Testis (tissue), 3 donors: ENCODE measurements around the gene TEX14. TPM values are rescaled to one million over a fixed set of nuclear protein-coding genes. Genes with fewer than 3 reads are reported as not detected.

Experiments
- DNase-seq: peaks from one replicate; pipeline ENCODE4 v3.0.0-alpha.2; 2019
- H3K27ac ChIP-seq, 2 donors: fragments of 200-600 bp; sonication (generic); one replicate each; pipeline ENCODE4 v1.5.1; 2019
- H3K27me3 ChIP-seq: fragments of 200-600 bp; sonication (generic); one replicate; pipeline ENCODE4 v1.5.1; 2019
- H3K36me3 ChIP-seq: fragments of 200-600 bp; sonication (generic); one replicate; pipeline ENCODE4 v1.5.1; 2017; ENCODE audit warnings: low read depth; ENCODE audit errors: missing control alignments
- H3K4me1 ChIP-seq: fragments of 200-600 bp; sonication (generic); one replicate; pipeline ENCODE4 v1.5.1; 2019
- H3K4me3 ChIP-seq, 2 donors: fragments of 200-600 bp; sonication (generic); one replicate each; pipeline ENCODE4 v1.5.1; 2017 to 2019
- H3K9me3 ChIP-seq: fragments of 200-600 bp; sonication (generic); one replicate; pipeline ENCODE4 v1.5.1; 2017
- POLR2A ChIP-seq: fragments of 450-650 bp; IDR thresholded peaks from one replicate; pipeline ENCODE4 v1.6.1; 2017; ENCODE audit warnings: antibody characterized with exemption, mild to moderate bottlenecking, moderate library complexity
- WGBS, 2 donors: methylation state at CpG; one replicate each; pipeline ENCODE4 v1.1.5; 2018; 5-methylcytosine and 5-hydroxymethylcytosine counted together
- intact Hi-C: fragments of 100-400 bp; cut with DNase I; formaldehyde crosslinking; loops from one replicate; pipeline ENCODE4 v1.15.1; 2023; ENCODE audit warnings: low total_unique reads
- polyA plus RNA-seq: library from polyadenylated mRNA; stranded (reverse); fragments of 350-450 nt; fragmentation: Illumina TruSeq; extraction: RNeasy Lipid Tissue Mini Kit (QIAGEN cat#74804); gene quantifications from one replicate; pipeline ENCODE4 v1.2.3, GENCODE V29; 2014; ENCODE audit warnings: low read depth, low replicate concordance; ENCODE audit not compliant: insufficient read depth
- total RNA-seq, 2 donors: library from RNA; depleted of rRNA; stranded (reverse); fragments of >200 nt; gene quantifications; one replicate each; pipeline ENCODE4 v1.2.3, GENCODE V29; 2016
- TF ChIP-seq, protein P1 (sequence below), 3 experiments: fragments of 450-650 bp in 2 of 3; fragments of 200-600 bp in 1 of 3; sonication (generic) in 1 of 3; IDR thresholded peaks; one replicate each; pipeline ENCODE4 v1.5.1; 2016 to 2019; ENCODE audit warnings: antibody characterized with exemption in 3 of 3, mild to moderate bottlenecking in 2 of 3, moderate library complexity in 1 of 3

TEX14 gene
- total and polyA plus RNA-seq, 3 donors from 2014 or later, result 27.7 to 96.5 (median 37.2) TPM

- Histone ChIP-seq H3K4me1 (no peaks in the 10 kb centered on the region), H3K9me3 (no peaks in the 10 kb centered on the region), H3K27me3 (no peaks in the 10 kb centered on the region), H3K27ac (no peak overlapping the region), H3K36me3 (no peaks in the 10 kb centered on the region), H3K4me3 (no peak overlapping the region)
- TF ChIP-seq POLR2A, result no peak
- TF ChIP-seq, protein P1, sequence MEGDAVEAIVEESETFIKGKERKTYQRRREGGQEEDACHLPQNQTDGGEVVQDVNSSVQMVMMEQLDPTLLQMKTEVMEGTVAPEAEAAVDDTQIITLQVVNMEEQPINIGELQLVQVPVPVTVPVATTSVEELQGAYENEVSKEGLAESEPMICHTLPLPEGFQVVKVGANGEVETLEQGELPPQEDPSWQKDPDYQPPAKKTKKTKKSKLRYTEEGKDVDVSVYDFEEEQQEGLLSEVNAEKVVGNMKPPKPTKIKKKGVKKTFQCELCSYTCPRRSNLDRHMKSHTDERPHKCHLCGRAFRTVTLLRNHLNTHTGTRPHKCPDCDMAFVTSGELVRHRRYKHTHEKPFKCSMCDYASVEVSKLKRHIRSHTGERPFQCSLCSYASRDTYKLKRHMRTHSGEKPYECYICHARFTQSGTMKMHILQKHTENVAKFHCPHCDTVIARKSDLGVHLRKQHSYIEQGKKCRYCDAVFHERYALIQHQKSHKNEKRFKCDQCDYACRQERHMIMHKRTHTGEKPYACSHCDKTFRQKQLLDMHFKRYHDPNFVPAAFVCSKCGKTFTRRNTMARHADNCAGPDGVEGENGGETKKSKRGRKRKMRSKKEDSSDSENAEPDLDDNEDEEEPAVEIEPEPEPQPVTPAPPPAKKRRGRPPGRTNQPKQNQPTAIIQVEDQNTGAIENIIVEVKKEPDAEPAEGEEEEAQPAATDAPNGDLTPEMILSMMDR (IDR thresholded peaks at IDR 0.05), result no peak
- DNase-seq, result no peak
- intact Hi-C loops, result no loop called here
These were observed 89.9 kb downstream of the TEX14 start for GRCh38 chr17:58601976-58602375.

- no peak overlapping the region for H3K27ac ChIP-seq
- H3K9me3 ChIP-seq, result no peaks in the 10 kb centered on the region
- no peak overlapping the region for H3K4me3 ChIP-seq
- no peaks in the 10 kb centered on the region for H3K27me3 ChIP-seq
- H3K4me1 ChIP-seq, result no peaks in the 10 kb centered on the region
- intact Hi-C loops, result no loop called here
- 91 to 97% methylated on average over 3 of the region's 3 CpGs for WGBS, 2 donors
- no peak for DNase-seq
- no peaks in the 10 kb centered on the region for H3K36me3 ChIP-seq
- TF ChIP-seq POLR2A, result no peak
- TF ChIP-seq, protein P1 (IDR thresholded peaks at IDR 0.05), result no peak
These were observed 94.5 kb downstream of the TEX14 start for GRCh38 chr17:58597371-58597770.

- H3K27me3 ChIP-seq, result no peaks in the 10 kb centered on the region
- intact Hi-C loops, result no loop called here
- no peak for DNase-seq
- H3K4me1 ChIP-seq, result no peaks in the 10 kb centered on the region
- TF ChIP-seq, protein P1 (IDR thresholded peaks at IDR 0.05), result no peak
- no peak for TF ChIP-seq POLR2A
- H3K36me3 ChIP-seq, result no peaks in the 10 kb centered on the region
- no peaks in the 10 kb centered on the region for H3K9me3 ChIP-seq
- H3K27ac ChIP-seq, result no peak overlapping the region
- 87 to 88% methylated on average over 5 of the region's 5 CpGs for WGBS, 2 donors
- H3K4me3 ChIP-seq, result no peak overlapping the region
These were observed 96.6 kb downstream of the TEX14 start for GRCh38 chr17:58595194-58595792.

GRCh38 chr17:58593123-58593522 is 98.7 kb downstream of the TEX14 start:
- intact Hi-C loops, result no loop called here
- no peak for DNase-seq
- H3K36me3 ChIP-seq, result no peaks in the 10 kb centered on the region
- no peaks in the 10 kb centered on the region for H3K27me3 ChIP-seq
- WGBS, 2 donors, result 89 to 92% methylated on average over 1 of the region's 1 CpG
- no peaks in the 10 kb centered on the region for H3K9me3 ChIP-seq
- H3K4me1 ChIP-seq, result no peaks in the 10 kb centered on the region
- H3K4me3 ChIP-seq, result no peak overlapping the region
- no peak for TF ChIP-seq POLR2A
- TF ChIP-seq, protein P1 (IDR thresholded peaks at IDR 0.05), result no peak
- no peak overlapping the region for H3K27ac ChIP-seq

DNA sequence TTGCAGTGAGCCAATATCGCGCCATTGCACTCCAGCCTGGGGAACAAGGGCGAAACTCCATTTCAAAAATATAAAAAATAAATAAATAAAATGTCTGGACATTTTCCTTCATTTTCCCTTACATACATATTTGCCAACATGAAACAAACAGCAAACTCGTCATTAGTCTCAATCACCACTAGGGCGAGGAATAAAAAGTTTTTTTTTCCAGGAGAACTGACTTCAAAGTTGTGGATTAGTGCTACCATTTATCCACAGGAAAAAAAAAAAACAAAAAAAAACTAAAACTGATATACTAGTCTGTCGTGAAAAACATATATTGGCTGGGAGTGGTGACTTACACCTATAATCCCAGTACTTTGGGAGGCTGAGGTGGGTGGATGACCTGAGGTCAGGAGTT is 100.4 kb downstream of the TEX14 start:
- Histone ChIP-seq H3K27me3 (no peaks in the 10 kb centered on the region), H3K9me3 (no peaks in the 10 kb centered on the region), H3K36me3 (no peaks in the 10 kb centered on the region), H3K27ac (no peak overlapping the region), H3K4me1 (no peaks in the 10 kb centered on the region), H3K4me3 (no peak overlapping the region)
- intact Hi-C loops, result no loop called here
- DNase-seq, result no peak
- 87 to 89% methylated on average over 6 of the region's 6 CpGs for WGBS, 2 donors
- TF ChIP-seq, protein P1 (IDR thresholded peaks at IDR 0.05), result no peak
- TF ChIP-seq POLR2A, result no peak
